HFF-Myc (cell line): ENCODE data around the gene SFMBT2.

Experiments
- DNase-seq: peaks from one replicate; pipeline ENCODE4 v3.0.0-alpha.2; 2011; ENCODE audit warnings: low read depth; ENCODE audit errors: extremely low read depth
- H3K4me3 ChIP-seq: replicated peaks from 2 replicates; pipeline ENCODE4 v1.5.1; 2011; ENCODE audit warnings: low read depth, mild to moderate bottlenecking, control low read depth, low read length
- TF ChIP-seq, protein P1 (sequence below): IDR thresholded peaks from 2 replicates; pipeline ENCODE4 v1.5.1; 2012; ENCODE audit warnings: mild to moderate bottlenecking, low read depth, low read length, control low read depth; ENCODE audit errors: missing control alignments

SFMBT2 gene

DNA sequence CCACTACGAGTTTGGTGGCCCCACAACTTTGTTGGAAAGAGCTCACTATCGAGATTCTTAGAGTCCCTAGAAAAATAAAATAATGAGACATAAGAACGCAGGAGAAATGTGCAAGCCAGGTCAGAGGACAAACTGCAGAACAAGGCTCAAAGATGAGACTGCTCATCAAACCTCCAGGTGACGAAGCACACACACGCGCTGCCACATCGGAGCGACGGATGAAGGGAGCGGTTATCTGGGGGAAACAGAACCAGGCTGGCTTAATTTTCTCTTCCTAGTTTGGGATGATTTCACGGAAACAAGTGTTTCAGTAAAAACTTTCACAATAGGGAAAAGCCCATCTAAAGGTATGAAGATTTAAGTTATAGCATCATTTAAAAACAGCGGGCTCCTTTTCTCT is 231.3 kb downstream of the SFMBT2 start:
- no peak overlapping the region for H3K4me3 ChIP-seq
- DNase-seq: no peak
- TF ChIP-seq, protein P1, sequence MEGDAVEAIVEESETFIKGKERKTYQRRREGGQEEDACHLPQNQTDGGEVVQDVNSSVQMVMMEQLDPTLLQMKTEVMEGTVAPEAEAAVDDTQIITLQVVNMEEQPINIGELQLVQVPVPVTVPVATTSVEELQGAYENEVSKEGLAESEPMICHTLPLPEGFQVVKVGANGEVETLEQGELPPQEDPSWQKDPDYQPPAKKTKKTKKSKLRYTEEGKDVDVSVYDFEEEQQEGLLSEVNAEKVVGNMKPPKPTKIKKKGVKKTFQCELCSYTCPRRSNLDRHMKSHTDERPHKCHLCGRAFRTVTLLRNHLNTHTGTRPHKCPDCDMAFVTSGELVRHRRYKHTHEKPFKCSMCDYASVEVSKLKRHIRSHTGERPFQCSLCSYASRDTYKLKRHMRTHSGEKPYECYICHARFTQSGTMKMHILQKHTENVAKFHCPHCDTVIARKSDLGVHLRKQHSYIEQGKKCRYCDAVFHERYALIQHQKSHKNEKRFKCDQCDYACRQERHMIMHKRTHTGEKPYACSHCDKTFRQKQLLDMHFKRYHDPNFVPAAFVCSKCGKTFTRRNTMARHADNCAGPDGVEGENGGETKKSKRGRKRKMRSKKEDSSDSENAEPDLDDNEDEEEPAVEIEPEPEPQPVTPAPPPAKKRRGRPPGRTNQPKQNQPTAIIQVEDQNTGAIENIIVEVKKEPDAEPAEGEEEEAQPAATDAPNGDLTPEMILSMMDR: no peak

DNA sequence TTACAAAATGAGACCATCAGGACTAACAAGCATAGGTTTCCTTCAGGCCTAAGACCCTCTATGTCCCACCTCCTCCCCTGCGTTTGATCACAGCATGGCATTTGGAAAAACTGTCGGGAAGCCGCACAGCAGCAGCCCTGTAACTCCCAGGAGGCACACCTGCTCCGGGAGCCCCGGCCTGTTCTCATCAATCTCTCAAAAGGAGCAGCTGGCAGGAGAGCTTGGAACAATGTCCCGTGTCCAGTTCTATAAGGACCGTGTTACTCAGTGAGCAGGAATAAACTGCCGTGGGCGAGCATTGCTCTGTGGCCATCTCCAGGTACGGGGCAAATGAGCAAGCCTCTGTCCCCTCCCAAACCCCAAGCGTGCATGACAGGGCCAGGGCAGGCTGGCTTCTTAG is 236.9 kb downstream of the SFMBT2 start:
- no peak for DNase-seq
- TF ChIP-seq, protein P1: no peak
- no peak overlapping the region for H3K4me3 ChIP-seq

DNA sequence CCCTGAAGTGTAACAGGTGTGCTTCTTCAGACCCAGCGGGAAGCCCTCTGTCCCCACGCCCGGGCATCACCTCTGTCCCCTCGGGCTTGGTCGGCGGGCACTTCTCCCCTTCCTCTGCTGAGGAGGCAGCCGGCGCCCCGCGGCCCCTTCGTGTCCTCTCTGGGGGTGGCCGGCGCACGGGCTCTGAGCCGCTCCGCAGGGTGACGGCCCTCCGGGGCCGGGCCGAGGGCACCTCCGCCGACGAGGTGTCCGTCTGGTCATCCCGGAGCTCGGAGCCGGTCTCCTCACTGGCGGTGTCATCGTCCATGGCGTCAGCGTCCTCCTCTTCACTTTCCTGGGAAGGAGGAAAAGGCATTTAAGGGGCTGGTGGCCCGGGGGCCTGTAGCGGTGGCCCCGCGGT is 239.0 kb downstream of the SFMBT2 start:
- TF ChIP-seq, protein P1: no peak
- no peak overlapping the region for H3K4me3 ChIP-seq
- DNase-seq: no peak

DNA sequence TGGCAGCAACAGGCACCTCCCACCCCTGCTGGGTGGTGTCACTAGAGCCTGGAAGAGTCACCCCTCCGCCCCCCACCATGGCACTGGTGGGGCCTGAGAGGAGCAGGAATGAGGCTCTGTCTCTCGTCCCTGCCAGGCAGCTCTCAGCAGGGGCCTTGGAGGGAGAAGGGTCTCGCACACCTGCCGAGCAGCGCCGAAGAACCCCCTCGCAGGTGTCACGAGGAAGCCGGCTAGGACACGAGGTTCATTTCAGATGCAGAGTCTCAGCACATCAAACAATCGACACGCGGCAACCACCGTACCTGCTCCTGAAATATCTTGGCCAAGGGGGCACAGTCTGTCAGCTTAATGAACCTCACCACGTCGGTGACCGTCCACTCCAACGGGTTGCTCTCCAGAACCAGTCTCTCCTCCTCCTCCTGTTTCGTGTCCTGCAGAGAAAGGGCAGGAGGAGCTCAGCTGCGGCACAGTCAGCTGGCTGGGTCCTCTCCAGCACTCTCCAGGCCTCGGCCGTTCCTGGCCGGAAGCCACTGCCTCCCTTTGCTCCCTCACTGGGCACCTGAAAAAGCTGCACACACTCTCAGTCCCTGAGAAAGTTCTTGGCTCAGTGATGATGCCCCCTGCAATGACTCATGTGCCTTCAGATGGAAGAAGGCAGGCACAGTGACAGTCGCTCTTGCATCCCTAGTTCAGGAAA is 240.1 kb downstream of the SFMBT2 start:
- DNase-seq: no peak
- TF ChIP-seq, protein P1: no peak

DNA sequence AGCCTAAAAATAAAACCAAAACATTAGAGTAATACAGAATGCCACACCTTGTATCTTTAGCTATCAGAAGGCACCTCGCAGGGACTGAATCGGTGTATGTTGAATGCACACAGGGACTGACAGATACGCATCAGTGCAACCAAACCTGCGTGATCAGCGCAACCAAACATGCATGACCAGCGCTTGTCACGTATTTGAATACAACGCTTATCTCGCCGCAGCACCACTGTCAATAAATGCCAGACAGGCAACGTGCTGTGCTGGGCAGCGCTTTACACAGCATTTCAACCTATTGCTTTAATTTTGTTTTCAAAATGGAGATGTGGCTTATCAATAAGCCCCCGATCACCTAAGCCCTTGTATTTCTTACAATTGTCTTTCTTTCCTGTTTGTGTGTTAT is 242.4 kb downstream of the SFMBT2 start:
- no peak overlapping the region for H3K4me3 ChIP-seq
- TF ChIP-seq, protein P1: no peak
- DNase-seq: no peak

More for the DNA sequence above, 240.1 kb downstream of the SFMBT2 start:
- H3K4me3 ChIP-seq: no peak overlapping the region

DNA sequence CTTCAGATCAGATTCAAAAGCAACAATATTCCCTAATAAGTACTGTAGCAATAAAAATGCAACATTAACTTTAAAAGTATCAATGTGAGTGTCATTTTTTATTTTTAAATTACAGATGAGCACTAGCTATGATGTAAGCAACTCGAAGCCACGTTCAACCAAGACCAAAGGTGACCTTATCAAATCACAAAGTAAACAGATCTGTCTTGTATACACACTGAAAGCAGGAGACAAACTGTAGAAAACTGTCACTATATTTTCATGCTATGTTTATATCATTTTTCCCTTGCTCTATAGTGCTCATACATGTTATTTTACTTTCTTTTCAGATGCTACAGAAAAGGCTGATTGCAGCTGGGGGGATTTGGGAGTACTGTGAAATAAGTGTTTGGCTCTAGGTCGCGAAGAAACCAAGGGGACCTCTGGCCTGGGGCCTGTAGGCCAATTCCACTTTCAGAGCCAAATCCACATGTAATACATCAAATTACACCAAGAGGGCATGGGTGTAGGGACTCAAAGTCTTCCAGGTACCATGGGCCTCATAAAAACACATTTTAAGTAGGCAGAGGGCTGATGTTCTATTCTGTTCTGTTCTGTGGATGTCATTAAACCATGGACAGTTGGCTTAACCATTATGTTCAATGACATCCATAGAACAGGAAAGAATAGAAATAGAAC is 245.2 kb downstream of the SFMBT2 start:
- DNase-seq: no peak
- TF ChIP-seq, protein P1: no peak
- H3K4me3 ChIP-seq: no peak overlapping the region

DNA sequence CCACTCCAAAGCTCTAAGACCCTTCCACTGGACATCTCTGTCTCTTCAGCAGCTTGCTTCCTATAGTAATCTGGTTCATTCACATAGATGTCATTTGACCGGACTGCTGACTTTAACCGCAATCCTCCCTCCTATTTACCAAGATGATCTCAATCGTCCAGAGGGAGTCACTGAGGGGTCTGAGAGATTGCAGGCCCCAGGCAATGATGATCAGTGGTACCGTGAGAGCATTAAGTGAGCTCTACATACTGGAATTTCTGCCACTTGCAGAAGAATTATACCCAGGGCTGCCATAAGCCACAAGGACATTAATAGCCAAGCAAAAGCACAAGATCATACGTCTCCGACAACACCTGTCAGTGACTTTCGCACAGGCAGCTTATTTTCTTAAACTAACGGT is 245.9 kb downstream of the SFMBT2 start:
- no peak for DNase-seq
- TF ChIP-seq, protein P1: no peak
- H3K4me3 ChIP-seq: no peak overlapping the region
